Ishikawa (cell line): ENCODE measurements around the gene PELI2.

Experiments
- CREB1 ChIP-seq: IDR thresholded peaks from 2 replicates; pipeline ENCODE4 v1.6.1; 2012; ENCODE audit warnings: low read depth
- FOXM1 ChIP-seq: IDR thresholded peaks from 2 replicates; pipeline ENCODE4 v1.6.1; 2012; ENCODE audit warnings: low read depth, borderline replicate concordance
- NFIC ChIP-seq: IDR thresholded peaks from 2 replicates; pipeline ENCODE4 v1.6.1; 2012
- RAD21 ChIP-seq: IDR thresholded peaks from 2 replicates; pipeline ENCODE4 v1.6.1; 2012; ENCODE audit warnings: low read depth
- TAF1 ChIP-seq: IDR thresholded peaks from 2 replicates; pipeline ENCODE4 v1.6.1; 2012; ENCODE audit warnings: low read depth, mild to moderate bottlenecking
- TCF12 ChIP-seq: IDR thresholded peaks from 2 replicates; pipeline ENCODE4 v1.6.1; 2012; ENCODE audit warnings: low read depth
- TEAD4 ChIP-seq: IDR thresholded peaks from 2 replicates; pipeline ENCODE4 v1.6.1; 2012
- USF1 ChIP-seq: IDR thresholded peaks from 2 replicates; pipeline ENCODE4 v1.6.1; 2012

GRCh38 chr14:56300495-56300894 is 182.3 kb downstream of the PELI2 start:
- TF ChIP-seq RAD21 (no peak), USF1 (no peak), TAF1 (no peak), CREB1 (no peak), TEAD4 (no peak), NFIC (no peak), FOXM1 (no peak), TCF12 (no peak)
